GM23338 (cell line): ENCODE results near the gene NKX2-2.

Source experiments
- CREB1 ChIP-seq: fragments of 250-450 bp; sonication (Bioruptor Pico); IDR thresholded peaks from 2 replicates; pipeline ENCODE4 v1.5.0; 2020; ENCODE audit warnings: low read depth, mild to moderate bottlenecking, moderate library complexity
- EZH2 ChIP-seq: fragments of 200-600 bp; sonication (generic); IDR thresholded peaks from one replicate; pipeline ENCODE4 v1.8.0; 2017; ENCODE audit warnings: antibody characterized with exemption, mild to moderate bottlenecking, low read depth; ENCODE audit not compliant: unreplicated experiment
- EZH2phosphoT487 ChIP-seq: fragments of 200-600 bp; sonication (generic); IDR thresholded peaks from one replicate; pipeline ENCODE4 v1.8.1; 2018; ENCODE audit warnings: antibody characterized with exemption; ENCODE audit not compliant: unreplicated experiment
- JUNB ChIP-seq: IDR thresholded peaks from one replicate; pipeline ENCODE4 v1.6.1; 2016; ENCODE audit warnings: antibody characterized with exemption; ENCODE audit not compliant: unreplicated experiment
- NANOG ChIP-seq: IDR thresholded peaks from 2 replicates; pipeline ENCODE4 v1.6.1; 2016; ENCODE audit warnings: antibody characterized with exemption, borderline replicate concordance
- POLR2AphosphoS5 ChIP-seq: IDR thresholded peaks from 2 replicates; pipeline ENCODE4 v1.6.1; 2016; ENCODE audit warnings: antibody characterized with exemption, low read depth
- STAT1 ChIP-seq: IDR thresholded peaks from one replicate; pipeline ENCODE4 v1.6.1; 2016; ENCODE audit warnings: antibody characterized with exemption; ENCODE audit not compliant: unreplicated experiment
- ZNF114 ChIP-seq: fragments of 250-450 bp; sonication (Bioruptor Pico); IDR thresholded peaks from 2 replicates; pipeline ENCODE4 v1.5.0; 2020; ENCODE audit warnings: mild to moderate bottlenecking, moderate library complexity
- ZNF331 ChIP-seq: fragments of 250-450 bp; sonication (Bioruptor Pico); IDR thresholded peaks from 2 replicates; pipeline ENCODE4 v1.5.0; 2020; ENCODE audit warnings: low read depth, mild to moderate bottlenecking, moderate library complexity
- TF ChIP-seq, protein P1 (sequence below), 2 experiments: fragments of 200-600 bp in 1 of 2; sonication (generic) in 1 of 2; conservative IDR thresholded peaks; 2 replicates each; pipeline versions ENCODE4 v1.5.1 to v1.6.1; 2016 to 2017; ENCODE audit warnings: antibody characterized with exemption in 2 of 2, low read depth in 2 of 2, mild to moderate bottlenecking in 2 of 2, moderate library complexity in 1 of 2
- TF ChIP-seq, protein P2 (sequence below): IDR thresholded peaks from 2 replicates; pipeline ENCODE4 v1.6.1; 2016; ENCODE audit warnings: antibody characterized with exemption
- TF ChIP-seq, protein P3 (sequence below): IDR thresholded peaks from one replicate; pipeline ENCODE4 v1.6.1; 2018; ENCODE audit warnings: antibody characterized with exemption; ENCODE audit not compliant: unreplicated experiment
- TF ChIP-seq, protein P4 (sequence below): fragments of 250-450 bp; sonication (Bioruptor Pico); IDR thresholded peaks from 2 replicates; pipeline ENCODE4 v1.5.0; 2020; ENCODE audit warnings: mild to moderate bottlenecking, moderate library complexity

DNA sequence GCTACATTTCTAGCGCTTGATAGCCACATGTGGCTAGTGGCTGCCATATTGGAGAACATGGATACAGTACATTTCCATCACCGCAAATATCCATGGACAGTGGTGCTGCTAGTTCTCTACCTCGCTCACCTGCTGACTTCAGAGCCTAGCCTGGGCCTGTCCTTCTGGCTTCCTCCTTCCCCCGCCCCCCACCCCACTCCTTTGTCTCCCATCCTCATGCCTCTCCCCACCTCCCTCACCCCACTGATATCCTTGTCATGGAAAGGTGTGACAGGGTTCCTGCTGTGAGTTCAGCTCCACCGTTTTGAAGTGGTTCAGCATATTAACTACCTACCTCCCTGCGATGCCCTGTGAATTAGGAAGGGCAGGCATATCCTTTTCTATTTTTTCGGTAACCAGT lies 14.2 kb downstream of the NKX2-2 start:
- no peak for TF ChIP-seq POLR2AphosphoS5
- TF ChIP-seq, protein P1, sequence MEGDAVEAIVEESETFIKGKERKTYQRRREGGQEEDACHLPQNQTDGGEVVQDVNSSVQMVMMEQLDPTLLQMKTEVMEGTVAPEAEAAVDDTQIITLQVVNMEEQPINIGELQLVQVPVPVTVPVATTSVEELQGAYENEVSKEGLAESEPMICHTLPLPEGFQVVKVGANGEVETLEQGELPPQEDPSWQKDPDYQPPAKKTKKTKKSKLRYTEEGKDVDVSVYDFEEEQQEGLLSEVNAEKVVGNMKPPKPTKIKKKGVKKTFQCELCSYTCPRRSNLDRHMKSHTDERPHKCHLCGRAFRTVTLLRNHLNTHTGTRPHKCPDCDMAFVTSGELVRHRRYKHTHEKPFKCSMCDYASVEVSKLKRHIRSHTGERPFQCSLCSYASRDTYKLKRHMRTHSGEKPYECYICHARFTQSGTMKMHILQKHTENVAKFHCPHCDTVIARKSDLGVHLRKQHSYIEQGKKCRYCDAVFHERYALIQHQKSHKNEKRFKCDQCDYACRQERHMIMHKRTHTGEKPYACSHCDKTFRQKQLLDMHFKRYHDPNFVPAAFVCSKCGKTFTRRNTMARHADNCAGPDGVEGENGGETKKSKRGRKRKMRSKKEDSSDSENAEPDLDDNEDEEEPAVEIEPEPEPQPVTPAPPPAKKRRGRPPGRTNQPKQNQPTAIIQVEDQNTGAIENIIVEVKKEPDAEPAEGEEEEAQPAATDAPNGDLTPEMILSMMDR (conservative IDR thresholded peaks at IDR 0.05; ENCODE audit: low read depth in 2 of 2): no peak
- no peak for TF ChIP-seq EZH2
- no peak for TF ChIP-seq EZH2phosphoT487
- TF ChIP-seq, protein P2, sequence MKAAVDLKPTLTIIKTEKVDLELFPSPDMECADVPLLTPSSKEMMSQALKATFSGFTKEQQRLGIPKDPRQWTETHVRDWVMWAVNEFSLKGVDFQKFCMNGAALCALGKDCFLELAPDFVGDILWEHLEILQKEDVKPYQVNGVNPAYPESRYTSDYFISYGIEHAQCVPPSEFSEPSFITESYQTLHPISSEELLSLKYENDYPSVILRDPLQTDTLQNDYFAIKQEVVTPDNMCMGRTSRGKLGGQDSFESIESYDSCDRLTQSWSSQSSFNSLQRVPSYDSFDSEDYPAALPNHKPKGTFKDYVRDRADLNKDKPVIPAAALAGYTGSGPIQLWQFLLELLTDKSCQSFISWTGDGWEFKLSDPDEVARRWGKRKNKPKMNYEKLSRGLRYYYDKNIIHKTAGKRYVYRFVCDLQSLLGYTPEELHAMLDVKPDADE: no peak
- TF ChIP-seq, protein P3, sequence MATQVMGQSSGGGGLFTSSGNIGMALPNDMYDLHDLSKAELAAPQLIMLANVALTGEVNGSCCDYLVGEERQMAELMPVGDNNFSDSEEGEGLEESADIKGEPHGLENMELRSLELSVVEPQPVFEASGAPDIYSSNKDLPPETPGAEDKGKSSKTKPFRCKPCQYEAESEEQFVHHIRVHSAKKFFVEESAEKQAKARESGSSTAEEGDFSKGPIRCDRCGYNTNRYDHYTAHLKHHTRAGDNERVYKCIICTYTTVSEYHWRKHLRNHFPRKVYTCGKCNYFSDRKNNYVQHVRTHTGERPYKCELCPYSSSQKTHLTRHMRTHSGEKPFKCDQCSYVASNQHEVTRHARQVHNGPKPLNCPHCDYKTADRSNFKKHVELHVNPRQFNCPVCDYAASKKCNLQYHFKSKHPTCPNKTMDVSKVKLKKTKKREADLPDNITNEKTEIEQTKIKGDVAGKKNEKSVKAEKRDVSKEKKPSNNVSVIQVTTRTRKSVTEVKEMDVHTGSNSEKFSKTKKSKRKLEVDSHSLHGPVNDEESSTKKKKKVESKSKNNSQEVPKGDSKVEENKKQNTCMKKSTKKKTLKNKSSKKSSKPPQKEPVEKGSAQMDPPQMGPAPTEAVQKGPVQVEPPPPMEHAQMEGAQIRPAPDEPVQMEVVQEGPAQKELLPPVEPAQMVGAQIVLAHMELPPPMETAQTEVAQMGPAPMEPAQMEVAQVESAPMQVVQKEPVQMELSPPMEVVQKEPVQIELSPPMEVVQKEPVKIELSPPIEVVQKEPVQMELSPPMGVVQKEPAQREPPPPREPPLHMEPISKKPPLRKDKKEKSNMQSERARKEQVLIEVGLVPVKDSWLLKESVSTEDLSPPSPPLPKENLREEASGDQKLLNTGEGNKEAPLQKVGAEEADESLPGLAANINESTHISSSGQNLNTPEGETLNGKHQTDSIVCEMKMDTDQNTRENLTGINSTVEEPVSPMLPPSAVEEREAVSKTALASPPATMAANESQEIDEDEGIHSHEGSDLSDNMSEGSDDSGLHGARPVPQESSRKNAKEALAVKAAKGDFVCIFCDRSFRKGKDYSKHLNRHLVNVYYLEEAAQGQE: no peak
- TF ChIP-seq JUNB: no peak
- no peak for TF ChIP-seq ZNF331
- TF ChIP-seq, protein P4, sequence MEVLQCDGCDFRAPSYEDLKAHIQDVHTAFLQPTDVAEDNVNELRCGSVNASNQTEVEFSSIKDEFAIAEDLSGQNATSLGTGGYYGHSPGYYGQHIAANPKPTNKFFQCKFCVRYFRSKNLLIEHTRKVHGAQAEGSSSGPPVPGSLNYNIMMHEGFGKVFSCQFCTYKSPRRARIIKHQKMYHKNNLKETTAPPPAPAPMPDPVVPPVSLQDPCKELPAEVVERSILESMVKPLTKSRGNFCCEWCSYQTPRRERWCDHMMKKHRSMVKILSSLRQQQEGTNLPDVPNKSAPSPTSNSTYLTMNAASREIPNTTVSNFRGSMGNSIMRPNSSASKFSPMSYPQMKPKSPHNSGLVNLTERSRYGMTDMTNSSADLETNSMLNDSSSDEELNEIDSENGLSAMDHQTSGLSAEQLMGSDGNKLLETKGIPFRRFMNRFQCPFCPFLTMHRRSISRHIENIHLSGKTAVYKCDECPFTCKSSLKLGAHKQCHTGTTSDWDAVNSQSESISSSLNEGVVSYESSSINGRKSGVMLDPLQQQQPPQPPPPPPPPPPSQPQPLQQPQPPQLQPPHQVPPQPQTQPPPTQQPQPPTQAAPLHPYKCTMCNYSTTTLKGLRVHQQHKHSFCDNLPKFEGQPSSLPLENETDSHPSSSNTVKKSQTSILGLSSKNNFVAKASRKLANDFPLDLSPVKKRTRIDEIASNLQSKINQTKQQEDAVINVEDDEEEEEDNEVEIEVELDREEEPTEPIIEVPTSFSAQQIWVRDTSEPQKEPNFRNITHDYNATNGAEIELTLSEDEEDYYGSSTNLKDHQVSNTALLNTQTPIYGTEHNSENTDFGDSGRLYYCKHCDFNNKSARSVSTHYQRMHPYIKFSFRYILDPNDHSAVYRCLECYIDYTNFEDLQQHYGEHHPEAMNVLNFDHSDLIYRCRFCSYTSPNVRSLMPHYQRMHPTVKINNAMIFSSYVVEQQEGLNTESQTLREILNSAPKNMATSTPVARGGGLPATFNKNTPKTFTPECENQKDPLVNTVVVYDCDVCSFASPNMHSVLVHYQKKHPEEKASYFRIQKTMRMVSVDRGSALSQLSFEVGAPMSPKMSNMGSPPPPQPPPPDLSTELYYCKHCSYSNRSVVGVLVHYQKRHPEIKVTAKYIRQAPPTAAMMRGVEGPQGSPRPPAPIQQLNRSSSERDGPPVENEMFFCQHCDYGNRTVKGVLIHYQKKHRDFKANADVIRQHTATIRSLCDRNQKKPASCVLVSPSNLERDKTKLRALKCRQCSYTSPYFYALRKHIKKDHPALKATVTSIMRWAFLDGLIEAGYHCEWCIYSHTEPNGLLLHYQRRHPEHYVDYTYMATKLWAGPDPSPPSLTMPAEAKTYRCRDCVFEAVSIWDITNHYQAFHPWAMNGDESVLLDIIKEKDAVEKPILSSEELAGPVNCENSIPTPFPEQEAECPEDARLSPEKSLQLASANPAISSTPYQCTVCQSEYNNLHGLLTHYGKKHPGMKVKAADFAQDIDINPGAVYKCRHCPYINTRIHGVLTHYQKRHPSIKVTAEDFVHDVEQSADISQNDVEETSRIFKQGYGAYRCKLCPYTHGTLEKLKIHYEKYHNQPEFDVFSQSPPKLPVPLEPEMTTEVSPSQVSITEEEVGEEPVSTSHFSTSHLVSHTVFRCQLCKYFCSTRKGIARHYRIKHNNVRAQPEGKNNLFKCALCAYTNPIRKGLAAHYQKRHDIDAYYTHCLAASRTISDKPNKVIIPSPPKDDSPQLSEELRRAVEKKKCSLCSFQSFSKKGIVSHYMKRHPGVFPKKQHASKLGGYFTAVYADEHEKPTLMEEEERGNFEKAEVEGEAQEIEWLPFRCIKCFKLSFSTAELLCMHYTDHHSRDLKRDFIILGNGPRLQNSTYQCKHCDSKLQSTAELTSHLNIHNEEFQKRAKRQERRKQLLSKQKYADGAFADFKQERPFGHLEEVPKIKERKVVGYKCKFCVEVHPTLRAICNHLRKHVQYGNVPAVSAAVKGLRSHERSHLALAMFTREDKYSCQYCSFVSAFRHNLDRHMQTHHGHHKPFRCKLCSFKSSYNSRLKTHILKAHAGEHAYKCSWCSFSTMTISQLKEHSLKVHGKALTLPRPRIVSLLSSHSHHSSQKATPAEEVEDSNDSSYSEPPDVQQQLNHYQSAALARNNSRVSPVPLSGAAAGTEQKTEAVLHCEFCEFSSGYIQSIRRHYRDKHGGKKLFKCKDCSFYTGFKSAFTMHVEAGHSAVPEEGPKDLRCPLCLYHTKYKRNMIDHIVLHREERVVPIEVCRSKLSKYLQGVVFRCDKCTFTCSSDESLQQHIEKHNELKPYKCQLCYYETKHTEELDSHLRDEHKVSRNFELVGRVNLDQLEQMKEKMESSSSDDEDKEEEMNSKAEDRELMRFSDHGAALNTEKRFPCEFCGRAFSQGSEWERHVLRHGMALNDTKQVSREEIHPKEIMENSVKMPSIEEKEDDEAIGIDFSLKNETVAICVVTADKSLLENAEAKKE (CRISPR knock-in tag): no peak
- TF ChIP-seq STAT1: no peak
- no peak for TF ChIP-seq ZNF114 (CRISPR knock-in tag)
- TF ChIP-seq CREB1 (CRISPR knock-in tag): no peak
- TF ChIP-seq NANOG: no peak
